Measurements from ENCODE around the gene PTH1R. TPM values are rescaled to one million over a fixed set of nuclear protein-coding genes. Genes with fewer than 3 reads are reported as not detected.
A peak's percentile ranks its signal among the peaks of the same experiment; 100 is the strongest.

Gene PTH1R
- total RNA-seq, 4 donors from 2014 or later, result 1.1 to 4.2 (median 3.0) TPM

GRCh38 chr3:46858456-46858855 lies 19.1 kb upstream of the PTH1R start:
- TF ChIP-seq POLR2A (IDR thresholded peaks at IDR 0.05) (no peak), POLR2AphosphoS5 (IDR thresholded peaks at IDR 0.05) (no peak), CTCF (IDR thresholded peaks at IDR 0.05) (no peak), EP300 (IDR thresholded peaks at IDR 0.05) (no peak)
- Histone ChIP-seq H3K27me3 (no peaks in the 10 kb centered on the region), H3K4me1 (no peaks in the 10 kb centered on the region), H3K4me3 (no peak overlapping the region), H3K27ac (no peak overlapping the region), H3K36me3 (no peaks in the 10 kb centered on the region), H3K9me3 (no peaks in the 10 kb centered on the region)
- peak in 1 of 2 donors; percentile 49 for DNase-seq (ENCODE audit: low spot score in 2 of 2)
- WGBS, result 74% methylated on average over 6 of the region's 6 CpGs

- Histone ChIP-seq H3K27ac (no peak overlapping the region), H3K27me3 (no peaks in the 10 kb centered on the region), H3K4me3 (no peak overlapping the region), H3K36me3 (no peaks in the 10 kb centered on the region), H3K4me1 (no peaks in the 10 kb centered on the region), H3K9me3 (no peaks in the 10 kb centered on the region)
- 81% methylated on average over 11 of the region's 11 CpGs for WGBS
- no peak for TF ChIP-seq POLR2A (IDR thresholded peaks at IDR 0.05)
- no peak for TF ChIP-seq POLR2AphosphoS5 (IDR thresholded peaks at IDR 0.05)
- no peak for TF ChIP-seq EP300 (IDR thresholded peaks at IDR 0.05)
- TF ChIP-seq CTCF (IDR thresholded peaks at IDR 0.05), result no peak
- peak; percentile 44 to 70 for DNase-seq (ENCODE audit: low spot score in 2 of 2)
These were observed 18.4 kb upstream of the PTH1R start for GRCh38 chr3:46859001-46859710.

DNA sequence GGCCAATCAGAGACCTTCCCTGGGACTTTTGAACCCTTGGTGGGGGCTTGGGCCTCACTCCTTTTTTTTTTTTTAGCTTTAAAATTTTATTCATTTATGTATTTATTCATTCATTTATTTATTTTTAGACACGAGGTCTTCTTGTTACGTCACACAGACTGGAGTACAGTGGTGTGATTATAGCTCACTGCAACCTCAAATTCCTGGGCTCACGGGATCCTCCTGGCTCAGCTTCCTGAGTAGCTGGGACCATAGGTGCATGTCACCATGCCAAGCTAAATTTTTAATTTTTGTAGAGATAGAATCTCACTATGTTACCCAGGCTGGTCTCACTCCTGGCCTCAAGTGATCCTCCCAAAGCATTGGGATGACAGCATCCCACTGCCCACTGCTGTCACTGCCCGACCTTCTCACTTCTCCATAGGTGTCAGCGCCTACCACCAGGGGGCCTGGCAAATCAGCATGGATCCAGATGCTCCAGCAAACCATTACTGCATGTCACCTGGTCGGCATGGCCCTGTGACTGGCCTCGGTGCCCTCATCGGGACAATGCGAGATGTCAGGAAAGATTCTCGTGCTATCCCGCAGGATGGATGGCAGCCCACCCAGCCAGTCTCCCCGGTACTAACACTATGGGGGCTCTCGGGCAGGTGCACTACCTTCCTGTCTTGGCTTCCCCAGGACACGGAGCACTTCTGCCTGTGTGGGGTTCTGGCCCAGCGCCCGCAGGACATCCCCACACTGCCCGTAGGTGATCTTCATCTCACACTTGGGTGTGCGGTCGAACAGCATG lies 17.3 kb upstream of the PTH1R start:
- H3K4me1 ChIP-seq, result peaks cover 6% of the 10 kb centered on the region
- no peaks in the 10 kb centered on the region for H3K9me3 ChIP-seq
- H3K27me3 ChIP-seq, result no peaks in the 10 kb centered on the region
- no peak for TF ChIP-seq POLR2A (IDR thresholded peaks at IDR 0.05)
- TF ChIP-seq EP300 (IDR thresholded peaks at IDR 0.05), result no peak
- no peak for TF ChIP-seq CTCF (IDR thresholded peaks at IDR 0.05)
- TF ChIP-seq POLR2AphosphoS5 (IDR thresholded peaks at IDR 0.05), result no peak
- no peak overlapping the region for H3K4me3 ChIP-seq
- no peaks in the 10 kb centered on the region for H3K36me3 ChIP-seq
- peak; percentile 68 to 74 for DNase-seq (ENCODE audit: low spot score in 2 of 2)
- H3K27ac ChIP-seq, result no peak overlapping the region
- 89% methylated on average over 19 of the region's 19 CpGs for whole genome bisulfite sequencing

GRCh38 chr3:46860810-46861604 lies 16.5 kb upstream of the PTH1R start:
- 93% methylated on average over 8 of the region's 10 CpGs for WGBS
- Histone ChIP-seq H3K27ac (no peak overlapping the region), H3K36me3 (no peaks in the 10 kb centered on the region), H3K27me3 (no peaks in the 10 kb centered on the region), H3K4me1 (peaks cover 13% of the 10 kb centered on the region), H3K4me3 (no peak overlapping the region), H3K9me3 (no peaks in the 10 kb centered on the region)
- TF ChIP-seq POLR2A (IDR thresholded peaks at IDR 0.05), result no peak
- no peak for TF ChIP-seq CTCF (IDR thresholded peaks at IDR 0.05)
- no peak for TF ChIP-seq EP300 (IDR thresholded peaks at IDR 0.05)
- no peak for TF ChIP-seq POLR2AphosphoS5 (IDR thresholded peaks at IDR 0.05)
- peak in 1 of 2 donors; percentile 65 for DNase-seq (ENCODE audit: low spot score in 2 of 2)

Measured in suprapubic skin (tissue), 4 donors.